OCI-LY7 (cell line): ENCODE results near the gene KLHL25. TPM values are rescaled to one million over a fixed set of nuclear protein-coding genes. Genes with fewer than 3 reads are reported as not detected.

Source experiments
- BruUV-seq: library from RNA; stranded (reverse); fragments of 400-500 nt; replicated peaks from 2 replicates; lab custom pipeline; 2021; lab: Mats Ljungman, UMichigan
- CTCF ChIA-PET: fragments of 300-600 bp; sonication (Branson Sonifier 250); formaldehyde crosslinking; loops from one replicate; lab custom pipeline; 2022; ENCODE audit warnings: antibody characterized with exemption; ENCODE audit not compliant: unreplicated experiment; lab: Charles Lee
- POLR2A ChIA-PET: fragments of 300-600 bp; sonication (Branson Sonifier 250); formaldehyde crosslinking; loops from one replicate; lab custom pipeline; 2022; ENCODE audit warnings: antibody characterized with exemption; lab: Charles Lee
- DNase-seq: peaks from one replicate; pipeline ENCODE4 v3.0.0-alpha.2; 2015; ENCODE audit warnings: low spot score
- H2AFZ ChIP-seq: fragments of 200-600 bp; sonication (generic), shearing (Covaris generic); 2 replicates; pipeline ENCODE4 v1.6.1; 2014; ENCODE audit warnings: mild to moderate bottlenecking, antibody characterized with exemption, low read length, moderate library complexity
- H3K27ac ChIP-seq: fragments of 200-600 bp; sonication (generic); 2 replicates; pipeline ENCODE4 v1.5.1; 2014; ENCODE audit warnings: mixed run types, low read depth, mild to moderate bottlenecking, moderate library complexity, low read length, inconsistent platforms; ENCODE audit not compliant: poor library complexity, severe bottlenecking
- H3K36me3 ChIP-seq: fragments of 200-600 bp; sonication (generic); 2 replicates; pipeline ENCODE4 v1.6.1; 2014; ENCODE audit warnings: mild to moderate bottlenecking, antibody characterized with exemption, low read length, moderate library complexity, mixed read lengths; ENCODE audit not compliant: insufficient read depth
- H3K4me1 ChIP-seq: fragments of 200-600 bp; sonication (generic); 2 replicates; pipeline ENCODE4 v1.5.1; 2014; ENCODE audit warnings: mild to moderate bottlenecking, low read length; ENCODE audit not compliant: insufficient read depth, poor library complexity, severe bottlenecking
- H3K4me2 ChIP-seq: fragments of 200-600 bp; sonication (generic); 2 replicates; pipeline ENCODE4 v1.6.1; 2014; ENCODE audit warnings: mild to moderate bottlenecking, low read length
- H3K4me3 ChIP-seq: fragments of 200-600 bp; sonication (generic); 2 replicates; pipeline ENCODE4 v1.5.1; 2014; ENCODE audit warnings: mild to moderate bottlenecking, low read depth, low read length; ENCODE audit not compliant: poor library complexity, severe bottlenecking
- H3K79me2 ChIP-seq: fragments of 200-600 bp; sonication (generic); 2 replicates; pipeline ENCODE4 v1.6.1; 2016; ENCODE audit warnings: low read depth, mild to moderate bottlenecking, low read length, moderate library complexity, mixed read lengths; ENCODE audit not compliant: insufficient read depth
- H3K9me2 ChIP-seq: fragments of 200-600 bp; sonication (generic); 2 replicates; pipeline ENCODE4 v1.6.1; 2016; ENCODE audit warnings: mild to moderate bottlenecking, low read length, mixed read lengths; ENCODE audit not compliant: insufficient read depth
- H3K9me3 ChIP-seq: fragments of 200-600 bp; sonication (generic); 2 replicates; pipeline ENCODE4 v1.6.1; 2014; ENCODE audit warnings: mild to moderate bottlenecking, mixed run types, low read length, mixed read lengths
- H4K20me1 ChIP-seq: fragments of 200-600 bp; sonication (generic); 2 replicates; pipeline ENCODE4 v1.6.1; 2014; ENCODE audit warnings: mild to moderate bottlenecking, antibody characterized with exemption, low read length, moderate library complexity, mixed read lengths; ENCODE audit not compliant: insufficient read depth
- CTCF ChIP-seq: fragments of 200-600 bp; sonication (generic); conservative IDR thresholded peaks from 2 replicates; pipeline ENCODE4 v1.5.1; 2014; ENCODE audit warnings: mild to moderate bottlenecking, antibody characterized with exemption, low read length, moderate library complexity, mixed read lengths
- EZH2phosphoT487 ChIP-seq: fragments of 200-600 bp; sonication (generic); IDR thresholded peaks from 2 replicates; pipeline ENCODE4 v1.6.1; 2018; ENCODE audit warnings: low read depth, borderline replicate concordance, mild to moderate bottlenecking, mixed run types, antibody characterized with exemption, low read length, moderate library complexity, mixed read lengths
- intact Hi-C: fragments of 100-400 bp; cut with micrococcal nuclease; formaldehyde crosslinking; loops from one replicate; pipeline ENCODE4 v1.10.0; 2022; ENCODE audit not compliant: unreplicated experiment
- total RNA-seq, 2 experiments: library from RNA; depleted of rRNA in 1 of 2; stranded (reverse); fragments of >200 nt in 1 of 2; shearing (Covaris generic) in 1 of 2; gene quantifications; 2 replicates each; pipeline ENCODE4 v1.2.3, GENCODE V29; 2014 to 2022

The KLHL25 gene
- total RNA-seq, 2 experiments from 2014 or later, result 5.1 to 7.7 TPM

GRCh38 chr15:85750319-85751290, 44.1 kb downstream of the KLHL25 start:
- Histone ChIP-seq H3K9me3 (no peaks in the 10 kb centered on the region), H2AFZ (no peak overlapping the region), H3K4me2 (no peak overlapping the region), H3K4me3 (no peak overlapping the region), H3K36me3 (peaks cover 40% of the 10 kb centered on the region), H3K4me1 (no peaks in the 10 kb centered on the region), H3K79me2 (no peaks in the 10 kb centered on the region), H3K27ac (no peak overlapping the region), H3K9me2 (no peaks in the 10 kb centered on the region), H4K20me1 (no peaks in the 10 kb centered on the region)
- intact Hi-C loops, result no loop called here
- no TSS peak for BruUV-seq
- ChIA-PET POLR2A (no interaction called here), CTCF (no interaction called here)
- DNase-seq, result no peak
- TF ChIP-seq CTCF, result no peak
- no peak for TF ChIP-seq EZH2phosphoT487

GRCh38 chr15:85749261-85750151, 45.2 kb downstream of the KLHL25 start:
- no TSS peak for BruUV-seq
- Histone ChIP-seq H3K4me2 (no peak overlapping the region), H3K9me2 (no peaks in the 10 kb centered on the region), H3K9me3 (no peaks in the 10 kb centered on the region), H3K27ac (no peak overlapping the region), H3K4me1 (no peaks in the 10 kb centered on the region), H3K79me2 (no peaks in the 10 kb centered on the region), H3K4me3 (no peak overlapping the region), H3K36me3 (peaks cover 50% of the 10 kb centered on the region), H2AFZ (no peak overlapping the region), H4K20me1 (no peaks in the 10 kb centered on the region)
- POLR2A ChIA-PET, result no interaction called here
- CTCF ChIA-PET, result no interaction called here
- intact Hi-C loops, result no loop called here
- TF ChIP-seq EZH2phosphoT487, result no peak
- no peak for TF ChIP-seq CTCF
- no peak for DNase-seq
